Right lobe of liver (tissue), 6 donors: ENCODE measurements around the gene OTOA. TPM values are rescaled to one million over a fixed set of nuclear protein-coding genes. Genes with fewer than 3 reads are reported as not detected.
"Not testable (repeated sequence)": the region's sequence is repeated elsewhere in the genome, so short reads cannot be mapped to it uniquely, and the experiment has no call there.

Source experiments
- ATAC-seq, 4 donors: fragments of 200-7000 bp; cut with Tn5 transposase; one replicate each; pipeline ENCODE4 v1.9.1; 2020; ENCODE audit warnings: mild to moderate bottlenecking in 4 of 4, moderate library complexity in 4 of 4
- DNase-seq, 3 donors: peaks; one replicate each; pipeline ENCODE4 v3.0.0-alpha.2; 2020
- H3K27ac ChIP-seq, 3 donors: fragments of 200-600 bp; one replicate each; pipeline ENCODE4 v1.8.0; 2022
- H3K27me3 ChIP-seq, 2 donors: fragments of 200-600 bp; one replicate each; pipeline ENCODE4 v1.8.0; 2022
- H3K36me3 ChIP-seq, 4 donors: fragments of 200-600 bp; sonication (generic) in 1 of 4; one replicate each; pipeline versions ENCODE4 v1.5.1 to v1.8.0; 2017 to 2022; ENCODE audit warnings: control low read depth in 1 of 4
- H3K4me1 ChIP-seq, 4 donors: fragments of 200-600 bp; sonication (generic) in 1 of 4; one replicate each; pipeline versions ENCODE4 v1.5.1 to v1.8.0; 2017 to 2022; ENCODE audit warnings: control low read depth in 1 of 4
- H3K4me3 ChIP-seq, 3 donors: fragments of 200-600 bp; one replicate each; pipeline ENCODE4 v1.8.0; 2022
- H3K9me3 ChIP-seq, 4 donors: fragments of 200-600 bp; sonication (generic) in 1 of 4; one replicate each; pipeline versions ENCODE4 v1.5.1 to v1.8.0; 2017 to 2022; ENCODE audit warnings: control low read depth in 1 of 4
- CTCF ChIP-seq, 4 donors: fragments of 200-600 bp in 3 of 4; fragments of 450-650 bp in 1 of 4; IDR thresholded peaks; one replicate each; pipeline versions ENCODE4 v1.5.1 to v1.8.0; 2016 to 2022; ENCODE audit warnings: antibody characterized with exemption in 4 of 4, mild to moderate bottlenecking in 2 of 4
- WGBS: methylation state at CpG from one replicate; pipeline ENCODE4 v1.1.6; 2018; ENCODE audit warnings: low coverage, low lambda C conversion rate; ENCODE audit not compliant: insufficient coverage; ENCODE audit errors: missing lambda C conversion rate; 5-methylcytosine and 5-hydroxymethylcytosine counted together
- intact Hi-C, 2 donors: fragments of 100-400 bp; cut with DNase I; formaldehyde crosslinking; loops; one replicate each; pipeline versions ENCODE4 v1.11.2 to v1.14.1; 2022
- small RNA-seq, 2 experiments: library from RNA; depleted of rRNA; stranded (forward); fragments of <200 nt; gene quantifications; one replicate each; pipeline ENCODE3, GENCODE V24; 2016
- total RNA-seq, 6 experiments: library from RNA; depleted of rRNA in 2 of 6; stranded (reverse); fragments of >200 nt in 2 of 6; fragmentation: NEBNext Ultra II Directional in 3 of 6; extraction: Animal tissue kit (Norgen Biotek cat#: 25700) in 3 of 6; gene quantifications; one replicate each; pipeline versions ENCODE4 v1.1.0 to v1.2.4, GENCODE V29; 2016 to 2023
- donor health status: DM: no; HTN: yes; CAD: no.
- donor health status: DM: no; HTN: no; CAD: no.
- donor health status: DM: no; HTN: no; CAD: no.
- donor health status: DM: no; HTN: yes; CAD: no.
- donor health status: DM: no; HTN: yes; CAD: no.

OTOA gene
- total RNA-seq, 6 experiments from 2014 or later: 0.12 to 0.25 (median 0.17) TPM; not detected in 2

DNA sequence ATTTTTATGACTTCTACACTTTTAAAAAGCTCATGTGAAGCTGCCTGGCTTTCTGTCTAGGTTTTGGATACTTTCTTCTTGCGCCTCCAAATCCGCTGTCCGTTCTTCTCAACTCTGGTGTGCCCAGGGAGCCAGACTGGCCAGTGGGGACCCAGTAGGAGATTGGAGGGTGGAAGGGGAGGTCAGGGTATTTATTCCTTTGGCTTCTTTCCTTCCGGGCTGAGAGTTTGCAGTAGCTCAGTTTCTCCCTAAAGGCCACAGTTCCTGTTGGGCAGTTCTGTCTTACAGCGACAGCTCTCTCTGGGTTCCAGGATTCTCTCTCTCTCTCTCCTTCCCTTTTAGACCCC, 109.4 kb downstream of the OTOA start:
- H3K4me3 ChIP-seq, H3K9me3 ChIP-seq, ATAC-seq, DNase-seq, intact Hi-C loops, H3K27me3 ChIP-seq, H3K4me1 ChIP-seq, H3K27ac ChIP-seq, H3K36me3 ChIP-seq: not testable (repeated sequence)
- 73% methylated on average over 5 of the region's 5 CpGs for WGBS

DNA sequence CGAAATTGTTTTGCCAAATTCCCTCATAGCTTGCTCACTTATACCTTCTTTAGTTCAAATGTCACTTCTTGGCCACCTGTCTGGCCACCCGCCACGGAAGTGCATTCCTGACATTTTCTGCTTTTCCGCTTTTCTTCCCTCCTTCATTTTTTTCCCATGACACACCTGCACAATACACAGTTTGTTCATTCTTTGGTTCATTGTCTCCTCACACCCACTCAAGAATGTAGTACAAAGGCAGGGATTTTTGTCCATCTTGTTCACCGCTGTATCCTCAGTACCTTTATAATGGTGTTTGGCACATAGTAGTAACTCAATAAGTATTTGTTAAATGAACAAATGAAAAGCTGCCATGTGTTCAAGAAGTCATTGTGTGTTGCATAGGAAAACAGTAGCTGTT, 116.8 kb downstream of the OTOA start:
- H3K9me3 ChIP-seq, H3K4me1 ChIP-seq, ATAC-seq, intact Hi-C loops, H3K36me3 ChIP-seq, H3K27me3 ChIP-seq, H3K27ac ChIP-seq, H3K4me3 ChIP-seq, DNase-seq: not testable (repeated sequence)
- WGBS: no CpG with 5 or more reads among the region's 5 CpGs

- peak; percentile 68 to 79 (median 73) for ATAC-seq
- H3K9me3 ChIP-seq, H3K4me1 ChIP-seq, H3K36me3 ChIP-seq, H3K27me3 ChIP-seq, H3K27ac ChIP-seq, H3K4me3 ChIP-seq, intact Hi-C loops, DNase-seq: not testable (repeated sequence)
- 10% methylated on average over 1 of the region's 1 CpG for WGBS
These were observed 126.7 kb downstream of the OTOA start for GRCh38 chr16:21790506-21790905.

DNA sequence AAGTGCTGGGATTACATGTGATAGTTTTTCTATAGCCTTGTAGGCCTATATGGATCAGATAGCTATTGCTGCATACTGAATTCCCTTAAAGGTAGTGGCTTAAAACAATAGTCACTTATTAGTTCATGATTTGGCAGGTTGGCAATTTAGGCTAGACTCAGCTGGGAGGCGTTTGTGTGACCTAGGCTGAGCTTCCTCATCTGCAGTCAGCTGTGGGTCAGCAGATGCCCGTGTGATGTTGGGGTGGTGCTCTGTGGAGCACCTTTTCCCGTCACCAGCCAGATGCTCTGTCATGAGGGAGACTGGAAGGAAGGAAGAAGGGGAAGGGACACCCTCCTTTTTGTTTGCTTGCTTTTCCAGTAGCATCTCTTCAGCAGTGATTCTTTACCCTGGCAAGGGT, 129.5 kb downstream of the OTOA start:
- no CpG with 5 or more reads among the region's 3 CpGs for WGBS
- H3K36me3 ChIP-seq, H3K27ac ChIP-seq, intact Hi-C loops, H3K4me1 ChIP-seq, DNase-seq, H3K27me3 ChIP-seq, H3K4me3 ChIP-seq, H3K9me3 ChIP-seq: not testable (repeated sequence)
- peak; percentile 28 to 66 (median 42) for ATAC-seq

- H3K36me3 ChIP-seq, ATAC-seq, H3K27ac ChIP-seq, intact Hi-C loops, H3K4me3 ChIP-seq, H3K9me3 ChIP-seq, H3K27me3 ChIP-seq, DNase-seq, H3K4me1 ChIP-seq: not testable (repeated sequence)
- no CpG with 5 or more reads among the region's 3 CpGs for WGBS
These were observed 134.8 kb downstream of the OTOA start for GRCh38 chr16:21798601-21799000.

- H3K36me3 ChIP-seq, H3K4me1 ChIP-seq, H3K4me3 ChIP-seq, DNase-seq, H3K9me3 ChIP-seq, H3K27me3 ChIP-seq, H3K27ac ChIP-seq, intact Hi-C loops: not testable (repeated sequence)
- ATAC-seq: peak; percentile 83 to 95 (median 90)
- peak; percentile 34 to 51 (median 38) for TF ChIP-seq CTCF (IDR thresholded peaks at IDR 0.05)
- whole genome bisulfite sequencing: 49% methylated on average over 7 of the region's 13 CpGs
These were observed 138.0 kb downstream of the OTOA start for GRCh38 chr16:21801538-21802374.

GRCh38 chr16:21802375-21802663, 138.6 kb downstream of the OTOA start:
- ATAC-seq, DNase-seq, H3K4me1 ChIP-seq, H3K4me3 ChIP-seq, H3K27ac ChIP-seq, intact Hi-C loops, H3K36me3 ChIP-seq, H3K9me3 ChIP-seq, H3K27me3 ChIP-seq: not testable (repeated sequence)
- WGBS: 49% methylated on average over 2 of the region's 2 CpGs

Small RNA genes within 50 kb of the gene (small RNA-seq; reads per million reads assigned to genes)
- gene RNU6-1005P (0 reads per million in 2 experiments), gene RNU6-196P (0 reads per million in 2 experiments)

Other genes with a start within 250 kb of the OTOA start
- gene METTL9, start 64.4 kb upstream of the OTOA start, total RNA-seq: 10 to 100 TPM in 5 of 6 experiments, 1 to 10 TPM in 1; 9.6 to 29.3 (median 15.5) TPM
- 10 to 100 TPM in 1 of 6 experiments, 1 to 10 TPM in 5; 1.9 to 20.5 (median 3.4) TPM for gene IGSF6, start 11.4 kb upstream of the OTOA start, total RNA-seq
- gene NPIPB4, start 193.8 kb downstream of the OTOA start, total RNA-seq: 10 to 100 TPM; 13.4 to 79.3 (median 42.6) TPM